ENCODE results near the gene LRP6. TPM values are rescaled to one million over a fixed set of nuclear protein-coding genes. Genes with fewer than 3 reads are reported as not detected.

The LRP6 gene
- polyA plus RNA-seq, 1 experiment: 18.4 TPM

- no peak for DNase-seq (ENCODE audit: low read depth, low spot score)
- no peak overlapping the region for H3K27ac ChIP-seq (ENCODE audit: low read depth, low read length)
- CTCF ChIA-PET: interaction anchor here (1.3 kb wide), 1 partner anchor 44 kb away, joined by 6 read pairs; no protein-coding TSS in a partner anchor
- POLR2A ChIA-PET: interaction anchor here (0.6 to 0.9 kb wide), 2 partner anchors 16 to 964 kb away, joined by 3 to 7 read pairs; partner anchors contain the start of gene LRP6
- H3K9me3 ChIP-seq (ENCODE audit: control insufficient read depth, insufficient read depth, low read length): no peaks in the 10 kb centered on the region
- H3K27me3 ChIP-seq (ENCODE audit: control insufficient read depth, insufficient read depth, low read length): no peaks in the 10 kb centered on the region
- no peak for TF ChIP-seq CTCF (IDR thresholded peaks at IDR 0.05; ENCODE audit: low read depth, low read length)
- H3K4me3 ChIP-seq (ENCODE audit: low read depth, low read length): no peak overlapping the region
Measured at GRCh38 chr12:12282761-12283425, 16.0 kb upstream of the LRP6 start.

- Histone ChIP-seq H3K27me3 (ENCODE audit: control insufficient read depth, insufficient read depth, low read length) (no peaks in the 10 kb centered on the region), H3K27ac (ENCODE audit: low read depth, low read length) (no peak overlapping the region), H3K4me3 (ENCODE audit: low read depth, low read length) (no peak overlapping the region), H3K9me3 (ENCODE audit: control insufficient read depth, insufficient read depth, low read length) (peaks cover 3% of the 10 kb centered on the region; the same call in 1 of the 2 replicates)
- POLR2A ChIA-PET: interaction anchor here (0.9 kb wide), 1 partner anchor 16 kb away, joined by 7 read pairs; the partner anchor contains the start of gene LRP6
- CTCF ChIA-PET: interaction anchor here (1.3 kb wide), 1 partner anchor 45 kb away, joined by 6 read pairs; no protein-coding TSS in a partner anchor
- DNase-seq (ENCODE audit: low read depth, low spot score): no peak
- no peak for TF ChIP-seq CTCF (IDR thresholded peaks at IDR 0.05; ENCODE audit: low read depth, low read length)
Measured at GRCh38 chr12:12282202-12282601, 15.4 kb upstream of the LRP6 start.

GRCh38 chr12:12281134-12281533 lies 14.3 kb upstream of the LRP6 start:
- ChIA-PET CTCF (no interaction called here), POLR2A (no interaction called here)
- TF ChIP-seq CTCF (IDR thresholded peaks at IDR 0.05; ENCODE audit: low read depth, low read length): no peak
- no peaks in the 10 kb centered on the region for H3K27me3 ChIP-seq (ENCODE audit: control insufficient read depth, insufficient read depth, low read length)
- H3K27ac ChIP-seq (ENCODE audit: low read depth, low read length): no peak overlapping the region
- DNase-seq (ENCODE audit: low read depth, low spot score): no peak
- no peak overlapping the region for H3K4me3 ChIP-seq (ENCODE audit: low read depth, low read length)
- H3K9me3 ChIP-seq (ENCODE audit: control insufficient read depth, insufficient read depth, low read length): peaks cover 8% of the 10 kb centered on the region; the same call in 1 of the 2 replicates

- POLR2A ChIA-PET: no interaction called here
- no peak for DNase-seq (ENCODE audit: low read depth, low spot score)
Measured at GRCh38 chr12:12278899-12279298, 12.1 kb upstream of the LRP6 start.

More at GRCh38 chr12:12278899-12279298, 12.1 kb upstream of the LRP6 start:
- Histone ChIP-seq H3K4me3 (ENCODE audit: low read depth, low read length) (no peak overlapping the region), H3K27ac (ENCODE audit: low read depth, low read length) (peak overlapping the region; percentile 1), H3K9me3 (ENCODE audit: control insufficient read depth, insufficient read depth, low read length) (peaks cover 8% of the 10 kb centered on the region; the same call in 1 of the 2 replicates), H3K27me3 (ENCODE audit: control insufficient read depth, insufficient read depth, low read length) (no peaks in the 10 kb centered on the region)
- TF ChIP-seq CTCF (IDR thresholded peaks at IDR 0.05; ENCODE audit: low read depth, low read length): no peak
- CTCF ChIA-PET: interaction anchor here (1.2 kb wide), 1 partner anchor 50 kb away, joined by 3 read pairs; no protein-coding TSS in a partner anchor
